Activated CD8-positive, alpha-beta memory T cell treated with anti-CD3 and anti-CD28 coated beads, Interleukin-2, amount 50 U/mL, for 4 hours (primary cell): Measurements from ENCODE around the gene MVB12B.
A peak's percentile ranks its signal among the peaks of the same experiment; 100 is the strongest.

Source experiments
- DNase-seq: peaks from one replicate; pipeline ENCODE4 v3.0.0-alpha.2; 2020

The MVB12B gene

GRCh38 chr9:126456441-126457174 lies 130.0 kb downstream of the MVB12B start:
- no peak for DNase-seq

- no peak for DNase-seq
Observed at GRCh38 chr9:126457175-126457547, 130.5 kb downstream of the MVB12B start.

GRCh38 chr9:126457890-126458289 lies 131.3 kb downstream of the MVB12B start:
- DNase-seq: no peak

- no peak for DNase-seq
Observed at GRCh38 chr9:126459126-126459525, 132.5 kb downstream of the MVB12B start.

GRCh38 chr9:126459546-126459945 lies 132.9 kb downstream of the MVB12B start:
- no peak for DNase-seq

- DNase-seq: no peak
Observed at GRCh38 chr9:126459965-126460843, 133.6 kb downstream of the MVB12B start.

- DNase-seq: no peak
Observed at GRCh38 chr9:126461029-126461428, 134.4 kb downstream of the MVB12B start.

GRCh38 chr9:126461608-126462007 lies 135.0 kb downstream of the MVB12B start:
- DNase-seq: no peak

- no peak for DNase-seq
Observed at GRCh38 chr9:126462617-126463016, 136.0 kb downstream of the MVB12B start.

- DNase-seq: no peak
Observed at GRCh38 chr9:126463426-126463825, 136.8 kb downstream of the MVB12B start.

- DNase-seq: no peak
Observed at GRCh38 chr9:126464694-126465441, 138.2 kb downstream of the MVB12B start.

GRCh38 chr9:126465977-126466376 lies 139.3 kb downstream of the MVB12B start:
- no peak for DNase-seq

- DNase-seq: no peak
Observed at GRCh38 chr9:126468141-126468825, 141.7 kb downstream of the MVB12B start.

- DNase-seq: no peak
Observed at GRCh38 chr9:126470241-126470993, 143.8 kb downstream of the MVB12B start.

GRCh38 chr9:126471084-126471624 lies 144.5 kb downstream of the MVB12B start:
- DNase-seq: peak; percentile 68

GRCh38 chr9:126472198-126472947 lies 145.7 kb downstream of the MVB12B start:
- no peak for DNase-seq

GRCh38 chr9:126472948-126473298 lies 146.3 kb downstream of the MVB12B start:
- no peak for DNase-seq

GRCh38 chr9:126474206-126474765 lies 147.7 kb downstream of the MVB12B start:
- DNase-seq: no peak

GRCh38 chr9:126474786-126475485 lies 148.3 kb downstream of the MVB12B start:
- no peak for DNase-seq

GRCh38 chr9:126475933-126476555 lies 149.4 kb downstream of the MVB12B start:
- no peak for DNase-seq
